Parathyroid adenoma (tissue), 2 donors: ENCODE results near the gene ADAMTS8.

Experiments
- H2AFZ ChIP-seq: fragments of 300-600 bp; sonication (generic); one replicate; pipeline ENCODE4 v1.7.0; 2017; ENCODE audit warnings: antibody characterized with exemption, mild to moderate bottlenecking
- H3K27ac ChIP-seq: fragments of 300-600 bp; sonication (generic); one replicate; pipeline ENCODE4 v1.7.0; 2017
- H3K27me3 ChIP-seq: fragments of 300-600 bp; sonication (generic); one replicate; pipeline ENCODE4 v1.7.0; 2017; ENCODE audit warnings: low read length; ENCODE audit not compliant: control insufficient read depth, insufficient read depth
- H3K36me3 ChIP-seq: fragments of 300-600 bp; sonication (generic); one replicate; pipeline ENCODE4 v1.7.0; 2017; ENCODE audit warnings: low read length; ENCODE audit not compliant: control insufficient read depth, insufficient read depth
- H3K4me1 ChIP-seq: fragments of 300-600 bp; sonication (generic); one replicate; pipeline ENCODE4 v1.7.0; 2017; ENCODE audit warnings: control low read depth
- H3K4me2 ChIP-seq: fragments of 300-600 bp; sonication (generic); one replicate; pipeline ENCODE4 v1.7.0; 2017; ENCODE audit warnings: low read length
- H3K4me3 ChIP-seq: fragments of 300-600 bp; sonication (generic); one replicate; pipeline ENCODE4 v1.7.0; 2017; ENCODE audit warnings: low read depth, low read length
- H3K79me2 ChIP-seq: fragments of 300-600 bp; sonication (generic); one replicate; pipeline ENCODE4 v1.7.0; 2017; ENCODE audit warnings: control low read depth
- H3K9ac ChIP-seq: fragments of 300-600 bp; sonication (generic); one replicate; pipeline ENCODE4 v1.7.0; 2017; ENCODE audit warnings: mild to moderate bottlenecking
- H3K9me3 ChIP-seq: fragments of 300-600 bp; sonication (generic); one replicate; pipeline ENCODE4 v1.7.0; 2017; ENCODE audit warnings: low read length; ENCODE audit not compliant: control insufficient read depth
- TF ChIP-seq, protein P1 (sequence below): fragments of 300-600 bp; sonication (generic); IDR thresholded peaks from one replicate; pipeline ENCODE4 v1.7.0; 2017; ENCODE audit warnings: antibody characterized with exemption, mild to moderate bottlenecking
- donor health status: primary hyperparathyroidism.

The ADAMTS8 gene

DNA sequence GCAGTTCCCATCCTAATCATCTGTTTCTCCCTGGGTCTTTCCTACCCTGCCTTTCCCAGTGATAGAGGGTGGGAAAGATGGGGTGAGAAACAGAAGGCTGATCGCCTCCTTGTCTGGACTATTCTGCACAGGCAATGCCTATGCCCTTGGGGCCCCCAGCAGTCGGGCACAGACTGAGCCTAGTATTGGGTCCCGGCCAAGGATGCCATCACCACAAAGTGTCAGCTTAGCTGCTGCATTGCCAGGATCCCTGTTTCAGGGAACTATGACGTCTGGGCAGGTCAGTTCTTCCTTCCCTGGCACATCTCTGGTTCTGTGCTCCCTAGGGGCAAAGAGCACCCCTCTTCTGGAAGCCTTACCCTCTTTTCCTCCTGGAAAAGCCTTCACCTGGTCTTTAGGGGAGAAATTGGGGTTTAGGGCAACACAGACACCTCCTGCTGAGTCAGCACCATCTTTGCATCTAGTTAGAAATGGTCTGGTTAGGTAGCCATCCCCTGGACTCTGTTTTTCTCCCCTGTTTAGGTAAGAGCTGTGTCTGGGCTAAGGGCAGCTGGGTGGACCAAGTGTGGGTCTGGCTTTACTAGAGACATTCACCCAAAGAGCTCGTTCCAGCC is 2.1 kb downstream of the ADAMTS8 start:
- no peak overlapping the region for H3K9ac ChIP-seq
- no peak overlapping the region for H3K4me2 ChIP-seq
- TF ChIP-seq, protein P1, sequence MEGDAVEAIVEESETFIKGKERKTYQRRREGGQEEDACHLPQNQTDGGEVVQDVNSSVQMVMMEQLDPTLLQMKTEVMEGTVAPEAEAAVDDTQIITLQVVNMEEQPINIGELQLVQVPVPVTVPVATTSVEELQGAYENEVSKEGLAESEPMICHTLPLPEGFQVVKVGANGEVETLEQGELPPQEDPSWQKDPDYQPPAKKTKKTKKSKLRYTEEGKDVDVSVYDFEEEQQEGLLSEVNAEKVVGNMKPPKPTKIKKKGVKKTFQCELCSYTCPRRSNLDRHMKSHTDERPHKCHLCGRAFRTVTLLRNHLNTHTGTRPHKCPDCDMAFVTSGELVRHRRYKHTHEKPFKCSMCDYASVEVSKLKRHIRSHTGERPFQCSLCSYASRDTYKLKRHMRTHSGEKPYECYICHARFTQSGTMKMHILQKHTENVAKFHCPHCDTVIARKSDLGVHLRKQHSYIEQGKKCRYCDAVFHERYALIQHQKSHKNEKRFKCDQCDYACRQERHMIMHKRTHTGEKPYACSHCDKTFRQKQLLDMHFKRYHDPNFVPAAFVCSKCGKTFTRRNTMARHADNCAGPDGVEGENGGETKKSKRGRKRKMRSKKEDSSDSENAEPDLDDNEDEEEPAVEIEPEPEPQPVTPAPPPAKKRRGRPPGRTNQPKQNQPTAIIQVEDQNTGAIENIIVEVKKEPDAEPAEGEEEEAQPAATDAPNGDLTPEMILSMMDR: no peak
- no peak overlapping the region for H3K27ac ChIP-seq
- H3K4me1 ChIP-seq: no peaks in the 10 kb centered on the region
- H3K79me2 ChIP-seq: no peaks in the 10 kb centered on the region
- H3K9me3 ChIP-seq: no peaks in the 10 kb centered on the region
- no peak overlapping the region for H2AFZ ChIP-seq
- H3K4me3 ChIP-seq: no peak overlapping the region
- H3K27me3 ChIP-seq: no peaks in the 10 kb centered on the region
- no peaks in the 10 kb centered on the region for H3K36me3 ChIP-seq

DNA sequence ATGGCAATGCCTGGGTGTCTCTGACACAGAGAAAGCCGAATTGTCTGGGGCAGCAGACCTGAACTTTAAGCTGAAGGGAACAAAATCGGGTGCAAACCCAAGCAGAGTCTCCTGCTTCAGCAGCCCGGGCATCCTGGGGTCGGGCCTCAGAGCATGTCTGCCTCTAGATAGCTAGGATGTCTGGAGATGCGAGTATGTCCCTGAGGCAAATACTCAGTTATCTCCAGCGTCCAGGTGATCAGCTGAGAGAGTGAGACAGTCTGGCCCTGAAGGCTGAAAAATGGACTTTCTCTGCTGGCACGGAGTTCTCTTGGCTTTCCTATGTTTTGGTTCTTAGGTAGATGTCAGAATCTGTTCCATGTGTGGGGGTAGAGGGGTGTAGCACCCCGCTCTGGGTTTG is 3.3 kb downstream of the ADAMTS8 start:
- H2AFZ ChIP-seq: no peak overlapping the region
- H3K4me2 ChIP-seq: no peak overlapping the region
- no peaks in the 10 kb centered on the region for H3K27me3 ChIP-seq
- H3K27ac ChIP-seq: no peak overlapping the region
- no peaks in the 10 kb centered on the region for H3K36me3 ChIP-seq
- no peaks in the 10 kb centered on the region for H3K9me3 ChIP-seq
- no peak overlapping the region for H3K4me3 ChIP-seq
- H3K79me2 ChIP-seq: no peaks in the 10 kb centered on the region
- H3K4me1 ChIP-seq: no peaks in the 10 kb centered on the region
- no peak overlapping the region for H3K9ac ChIP-seq
- TF ChIP-seq, protein P1: no peak

DNA sequence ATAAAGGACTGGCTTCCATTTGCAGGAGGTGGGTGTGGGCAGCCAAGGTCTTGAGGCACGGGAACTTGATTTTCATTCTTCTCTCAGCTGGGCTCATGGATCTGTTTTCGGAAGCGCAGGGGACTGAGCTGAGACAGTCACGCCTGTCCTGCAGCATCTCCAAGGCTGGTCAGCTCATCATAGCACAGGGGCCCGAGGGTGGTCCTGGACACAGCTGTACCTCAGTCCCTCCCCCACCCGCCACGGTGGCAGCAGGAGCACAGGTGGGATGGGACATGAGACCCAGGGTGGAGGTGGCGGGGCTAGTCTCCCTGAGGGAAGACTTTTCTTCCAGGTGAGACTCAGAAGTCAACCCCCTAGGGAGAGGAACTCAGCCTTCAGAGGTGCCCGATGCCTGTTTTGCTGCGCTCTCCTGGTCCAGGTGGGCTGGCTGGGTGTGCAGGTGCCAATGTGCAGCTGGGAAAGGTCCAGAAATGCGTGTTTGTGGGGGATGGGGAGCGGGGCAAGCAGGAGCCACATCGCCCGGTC is 3.7 kb downstream of the ADAMTS8 start:
- Histone ChIP-seq H2AFZ (no peak overlapping the region), H3K27me3 (no peaks in the 10 kb centered on the region), H3K36me3 (no peaks in the 10 kb centered on the region), H3K9ac (no peak overlapping the region), H3K4me3 (no peak overlapping the region), H3K4me1 (no peaks in the 10 kb centered on the region), H3K4me2 (no peak overlapping the region), H3K9me3 (no peaks in the 10 kb centered on the region), H3K27ac (no peak overlapping the region), H3K79me2 (no peaks in the 10 kb centered on the region)
- TF ChIP-seq, protein P1: no peak

DNA sequence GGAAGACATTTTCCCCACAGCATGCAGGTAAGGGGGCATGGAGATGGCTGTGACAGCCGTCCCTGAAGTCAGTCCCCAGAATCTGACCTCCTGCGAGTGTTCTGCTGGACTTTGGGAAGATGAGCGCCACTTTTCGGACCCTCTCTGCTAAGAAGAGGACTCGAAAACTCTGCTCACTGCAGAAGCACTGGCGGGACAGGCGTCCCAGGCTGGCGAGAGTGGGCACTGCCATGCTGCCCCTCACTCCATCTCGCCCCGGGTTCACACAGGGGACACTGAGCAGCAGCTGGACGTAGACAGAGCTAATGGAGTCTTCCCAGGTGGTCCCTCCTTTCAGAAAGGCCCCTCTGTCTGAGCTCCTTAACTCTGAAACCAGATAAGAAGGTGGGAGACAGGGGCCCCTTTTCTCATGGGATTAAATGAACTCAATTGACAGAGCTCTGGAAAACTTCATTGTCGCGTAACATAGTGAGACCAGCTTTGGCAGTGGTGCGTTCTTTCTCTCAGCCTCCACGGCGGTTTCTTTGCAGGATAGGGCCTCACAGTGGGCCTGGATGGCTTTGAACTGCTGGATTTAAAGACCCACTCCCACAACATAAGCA is 4.8 kb downstream of the ADAMTS8 start:
- H3K4me2 ChIP-seq: no peak overlapping the region
- H2AFZ ChIP-seq: no peak overlapping the region
- no peak overlapping the region for H3K9ac ChIP-seq
- no peak overlapping the region for H3K27ac ChIP-seq
- no peaks in the 10 kb centered on the region for H3K36me3 ChIP-seq
- no peak overlapping the region for H3K4me3 ChIP-seq
- no peaks in the 10 kb centered on the region for H3K4me1 ChIP-seq
- no peaks in the 10 kb centered on the region for H3K9me3 ChIP-seq
- H3K79me2 ChIP-seq: no peaks in the 10 kb centered on the region
- TF ChIP-seq, protein P1: no peak
- H3K27me3 ChIP-seq: no peaks in the 10 kb centered on the region
